ENCODE results near the gene ELAVL3.

ELAVL3 gene

DNA sequence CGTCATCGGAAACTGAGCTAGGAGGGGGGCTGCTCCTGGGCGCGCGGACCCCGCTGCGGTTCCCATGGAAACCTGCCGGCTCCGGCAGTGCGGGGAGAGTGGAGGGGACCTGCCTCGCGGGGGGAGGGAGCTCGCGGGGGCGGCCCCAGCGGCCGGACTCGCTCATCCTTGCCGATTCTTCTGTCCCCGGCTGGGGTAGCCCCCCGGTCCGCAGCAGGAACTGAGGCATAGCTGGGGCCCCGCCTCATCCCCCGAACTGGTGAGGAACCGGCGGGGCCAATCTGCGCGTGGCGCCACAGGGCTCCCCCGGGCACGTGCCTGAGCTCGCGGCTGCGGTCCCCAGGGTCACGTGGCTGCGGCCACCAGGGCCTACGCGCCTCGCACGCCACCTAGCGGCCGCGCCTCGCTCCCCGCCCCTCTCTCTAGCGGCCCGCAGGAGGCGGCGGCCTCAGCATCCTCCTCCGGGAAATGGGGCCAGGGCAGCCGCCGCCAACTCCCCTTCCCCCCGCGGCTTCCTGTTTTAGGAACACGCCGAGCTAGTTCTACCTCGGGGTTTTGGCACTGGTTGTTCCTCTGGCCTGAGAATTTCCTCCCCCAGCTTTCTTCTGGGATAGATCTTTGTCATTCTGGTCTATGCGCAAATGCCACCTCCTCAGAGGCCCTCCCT lies 1.7 kb upstream of the ELAVL3 start:
- DNase-seq: peak; percentile 76
- Histone ChIP-seq H3K14ac (ENCODE audit: low read length in 2 of 2) (no peak overlapping the region), H3K9me3 (ENCODE audit: control insufficient read depth, low read length) (no peaks in the 10 kb centered on the region), H3K27ac (ENCODE audit: low read length, poor library complexity, severe bottlenecking) (no peak overlapping the region), H2BK15ac (ENCODE audit: low read depth, poor library complexity, severe bottlenecking) (peak overlapping the region; percentile 56), H3K4ac (ENCODE audit: low read depth in 1 of 2, low read length in 2 of 2) (no peak overlapping the region), H3K27me3 (ENCODE audit: control insufficient read depth in 1 of 2, insufficient read depth in 1 of 2, low read length in 2 of 2) (peaks cover 40 to 42% of the 10 kb centered on the region in 2 experiments), H2BK12ac (ENCODE audit: low read length in 2 of 2) (no peak overlapping the region), H2AK5ac (ENCODE audit: low read length, severe bottlenecking) (no peak overlapping the region), H2BK120ac (ENCODE audit: low read depth, low read length) (no peak overlapping the region), H3K4me2 (ENCODE audit: low read length, poor library complexity, severe bottlenecking) (peak overlapping the region; percentile 60), H2BK5ac (ENCODE audit: low read depth, low read length, poor library complexity, severe bottlenecking) (no peak overlapping the region), H3K79me1 (replicated peaks; ENCODE audit: low read length, poor library complexity, severe bottlenecking) (no peaks in the 10 kb centered on the region), H3K23ac (ENCODE audit: low read length in 2 of 2) (no peak overlapping the region), H3K4me3 (ENCODE audit: insufficient read depth in 1 of 2, low read depth in 1 of 2, low read length in 2 of 2) (peak overlapping the region; percentile 20 to 70), H4K8ac (ENCODE audit: low read length) (no peak overlapping the region), H3K9ac (ENCODE audit: low read length) (peak overlapping the region; percentile 66), H4K91ac (ENCODE audit: low read length) (peak overlapping the region; percentile 66), H2AFZ (ENCODE audit: low read depth, low read length) (no peak overlapping the region), H3K4me1 (ENCODE audit: control insufficient read depth, insufficient read depth, low read depth, low read length) (peaks cover 21% of the 10 kb centered on the region), H3K18ac (ENCODE audit: low read depth in 1 of 2, low read length in 2 of 2) (peak overlapping the region in 1 of 2 experiments; percentile 50), H3K36me3 (ENCODE audit: control insufficient read depth in 1 of 2, insufficient read depth in 2 of 2, low read depth in 1 of 2, low read length in 2 of 2) (peaks cover 0 to 16% of the 10 kb centered on the region in 2 experiments)
- WGBS: 7% methylated on average over 42 of the region's 58 CpGs

DNA sequence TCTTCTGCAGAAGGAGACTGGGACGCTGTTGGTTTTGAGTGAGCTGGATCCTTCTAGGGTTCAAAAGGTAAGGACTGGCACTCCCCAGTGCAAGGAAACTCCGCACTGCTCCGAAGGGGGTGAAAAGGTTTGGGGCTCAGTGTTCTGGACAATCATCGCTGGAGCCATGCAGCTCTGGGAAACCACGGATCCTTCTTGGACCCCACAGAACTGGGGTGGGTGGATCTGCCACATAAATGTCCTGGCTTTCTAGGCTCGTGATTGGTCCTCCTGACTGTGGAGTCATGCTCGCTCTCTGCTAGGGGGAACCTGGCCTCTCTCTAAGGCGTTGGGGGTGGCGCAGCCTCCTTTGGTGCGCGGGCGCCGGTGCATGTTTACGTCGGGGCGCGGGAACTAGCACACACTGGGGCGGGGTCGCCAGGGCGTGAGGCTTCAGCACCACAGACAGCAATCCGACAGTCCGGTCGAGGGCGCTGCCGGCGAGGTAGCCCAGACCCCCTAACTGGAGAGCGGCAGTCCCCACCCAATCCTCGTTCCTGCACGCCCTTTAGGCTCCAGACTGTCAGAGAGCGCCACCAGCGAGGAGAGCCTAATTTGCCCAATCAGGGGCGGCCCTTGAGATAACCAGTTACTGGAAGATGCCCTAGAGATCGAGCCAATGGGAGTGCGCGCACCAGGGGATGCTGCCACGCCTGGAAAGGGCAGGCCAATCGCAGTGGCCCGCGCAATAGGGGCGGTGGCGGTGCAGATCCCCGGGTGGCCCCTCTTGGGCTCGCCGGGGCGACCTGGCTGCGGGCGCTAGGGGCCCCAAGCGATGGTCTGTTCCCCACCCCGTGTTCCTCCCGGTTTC lies 913 bp upstream of the ELAVL3 start:
- Histone ChIP-seq H3K14ac (ENCODE audit: low read length in 2 of 2) (no peak overlapping the region), H3K4ac (ENCODE audit: low read depth in 1 of 2, low read length in 2 of 2) (no peak overlapping the region), H4K91ac (ENCODE audit: low read length) (peak overlapping the region; percentile 66), H3K9me3 (ENCODE audit: control insufficient read depth, low read length) (no peaks in the 10 kb centered on the region), H3K27ac (ENCODE audit: low read length, poor library complexity, severe bottlenecking) (no peak overlapping the region), H2BK15ac (ENCODE audit: low read depth, poor library complexity, severe bottlenecking) (peak overlapping the region; percentile 56), H3K9ac (ENCODE audit: low read length) (peak overlapping the region; percentile 66), H3K36me3 (ENCODE audit: control insufficient read depth in 1 of 2, insufficient read depth in 2 of 2, low read depth in 1 of 2, low read length in 2 of 2) (peaks cover 0 to 8% of the 10 kb centered on the region in 2 experiments), H2AFZ (ENCODE audit: low read depth, low read length) (no peak overlapping the region), H3K23ac (ENCODE audit: low read length in 2 of 2) (no peak overlapping the region), H2AK5ac (ENCODE audit: low read length, severe bottlenecking) (no peak overlapping the region), H3K4me1 (ENCODE audit: control insufficient read depth, insufficient read depth, low read depth, low read length) (peaks cover 21% of the 10 kb centered on the region), H2BK12ac (ENCODE audit: low read length in 2 of 2) (no peak overlapping the region), H2BK120ac (ENCODE audit: low read depth, low read length) (no peak overlapping the region), H3K4me2 (ENCODE audit: low read length, poor library complexity, severe bottlenecking) (peak overlapping the region; percentile 60), H3K79me1 (replicated peaks; ENCODE audit: low read length, poor library complexity, severe bottlenecking) (no peaks in the 10 kb centered on the region), H3K4me3 (ENCODE audit: insufficient read depth in 1 of 2, low read depth in 1 of 2, low read length in 2 of 2) (peak overlapping the region in 1 of 2 experiments; percentile 70), H3K18ac (ENCODE audit: low read depth in 1 of 2, low read length in 2 of 2) (peak overlapping the region in 1 of 2 experiments; percentile 50), H4K8ac (ENCODE audit: low read length) (no peak overlapping the region), H3K27me3 (ENCODE audit: control insufficient read depth in 1 of 2, insufficient read depth in 1 of 2, low read length in 2 of 2) (peaks cover 45 to 47% of the 10 kb centered on the region in 2 experiments), H2BK5ac (ENCODE audit: low read depth, low read length, poor library complexity, severe bottlenecking) (no peak overlapping the region)
- 15% methylated on average over 50 of the region's 50 CpGs for WGBS
- DNase-seq: peak; percentile 85

DNA sequence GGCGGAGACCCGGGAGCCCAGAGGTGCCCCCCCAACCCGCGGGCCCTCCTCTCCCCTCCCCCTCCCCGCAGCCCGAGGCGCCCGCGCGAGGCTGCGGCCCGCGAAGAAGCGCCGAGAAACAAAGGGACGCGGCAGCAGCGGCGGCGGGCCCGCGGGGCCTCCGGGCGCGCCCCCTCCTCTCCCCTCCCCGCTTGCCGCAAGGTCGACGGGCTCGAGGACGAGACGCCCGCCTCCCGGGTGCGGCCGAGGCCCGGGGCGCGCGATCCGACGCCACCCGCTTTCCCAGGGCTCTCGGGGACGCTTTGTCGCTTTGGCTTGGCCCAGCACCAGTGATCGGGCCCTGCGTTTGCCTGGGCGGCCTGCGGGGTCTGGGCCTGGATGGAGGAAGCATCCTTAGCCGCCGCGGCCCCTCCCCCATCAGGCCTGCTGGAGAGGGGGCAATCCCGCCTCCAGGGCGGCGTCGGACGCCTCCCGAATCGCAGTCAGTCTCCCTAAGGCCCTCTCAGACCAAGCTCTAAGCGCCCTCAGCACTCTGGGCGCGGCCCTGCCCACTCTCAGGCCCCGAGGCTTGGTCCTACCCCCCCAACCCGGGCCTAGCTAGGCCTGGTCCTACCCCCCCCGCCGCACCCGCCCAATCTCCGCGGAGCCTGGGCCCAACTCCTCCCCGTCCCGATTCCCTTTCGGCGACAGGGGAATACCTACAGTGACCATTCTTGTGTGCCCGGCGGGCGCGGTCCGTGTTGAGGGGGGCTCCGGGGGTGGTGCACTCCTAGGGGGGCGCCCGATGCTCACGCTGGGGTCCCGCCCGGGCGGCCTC lies 740 bp downstream of the ELAVL3 start:
- Histone ChIP-seq H3K4me2 (ENCODE audit: low read length, poor library complexity, severe bottlenecking) (no peak overlapping the region), H2BK120ac (ENCODE audit: low read depth, low read length) (no peak overlapping the region), H3K27ac (ENCODE audit: low read length, poor library complexity, severe bottlenecking) (no peak overlapping the region), H2BK5ac (ENCODE audit: low read depth, low read length, poor library complexity, severe bottlenecking) (no peak overlapping the region), H3K9ac (ENCODE audit: low read length) (no peak overlapping the region), H4K91ac (ENCODE audit: low read length) (no peak overlapping the region), H3K27me3 (ENCODE audit: control insufficient read depth in 1 of 2, insufficient read depth in 1 of 2, low read length in 2 of 2) (peaks cover 52 to 53% of the 10 kb centered on the region in 2 experiments), H2BK12ac (ENCODE audit: low read length in 2 of 2) (no peak overlapping the region), H3K4ac (ENCODE audit: low read depth in 1 of 2, low read length in 2 of 2) (no peak overlapping the region), H2AFZ (ENCODE audit: low read depth, low read length) (no peak overlapping the region), H3K4me1 (ENCODE audit: control insufficient read depth, insufficient read depth, low read depth, low read length) (peaks cover 21% of the 10 kb centered on the region), H3K9me3 (ENCODE audit: control insufficient read depth, low read length) (no peaks in the 10 kb centered on the region), H3K79me1 (replicated peaks; ENCODE audit: low read length, poor library complexity, severe bottlenecking) (no peaks in the 10 kb centered on the region), H3K36me3 (ENCODE audit: control insufficient read depth in 1 of 2, insufficient read depth in 2 of 2, low read depth in 1 of 2, low read length in 2 of 2) (peaks cover 0 to 5% of the 10 kb centered on the region in 2 experiments), H2AK5ac (ENCODE audit: low read length, severe bottlenecking) (no peak overlapping the region), H3K14ac (ENCODE audit: low read length in 2 of 2) (no peak overlapping the region), H4K8ac (ENCODE audit: low read length) (no peak overlapping the region), H3K4me3 (ENCODE audit: insufficient read depth in 1 of 2, low read depth in 1 of 2, low read length in 2 of 2) (no peak overlapping the region), H3K23ac (ENCODE audit: low read length in 2 of 2) (no peak overlapping the region), H3K18ac (ENCODE audit: low read depth in 1 of 2, low read length in 2 of 2) (no peak overlapping the region), H2BK15ac (ENCODE audit: low read depth, poor library complexity, severe bottlenecking) (no peak overlapping the region)
- 14% methylated on average over 59 of the region's 86 CpGs for WGBS
- DNase-seq: no peak

Measured in mesenchymal stem cell (in vitro differentiated cells and primary cell).